Heart left ventricle (tissue), 13 donors: Measurements from ENCODE around the gene NOS2.

ENCODE experiments used
- POLR2A ChIP-seq, 2 donors: fragments of 450-650 bp; IDR thresholded peaks; one replicate each; pipeline ENCODE4 v1.6.1; 2017; ENCODE audit warnings: antibody characterized with exemption in 2 of 2, mild to moderate bottlenecking in 2 of 2, moderate library complexity in 2 of 2
- TF ChIP-seq, protein P1 (sequence below), 12 donors: fragments of 200-600 bp; sonication (generic) in 4 of 12; IDR thresholded peaks; one replicate each; pipeline versions ENCODE4 v1.5.0 to v1.8.0; 2018 to 2022; ENCODE audit warnings: antibody characterized with exemption in 12 of 12, mild to moderate bottlenecking in 5 of 12
- donor health status: ischemic (EF 13 %, LVEDD 7.1; RV severe dilation, severe dysfunction).
- donor health status: DM: no; HTN: yes; CAD: no.
- donor health status: DM: no; HTN: no; CAD: no.
- donor health status: ischemic (EF 25% LVEDD 6.9; RV normal size, moderate dysfunction).
- donor health status: ischemic (EF 25% LVEDD 5.7; RV mildly dilated, moderate dysfunction).
- donor health status: ischemic (EF 35%, LVEDD 5.7; RV mildly dilated, moderate dysfunction).
- donor health status: nonischemic (EF 11% LVEDD 7.7; RV severe dilation, severe dysfunction).
- donor health status: DM: yes; HTN: yes; CAD: no.
- donor health status: PGD.
- donor health status: ischemic (EF 29% LVEDD 5.4; RV normal size, mild dysfunction).
- donor health status: nonischemic (EF 23%, LVEDD 6.1; RV moderate dilation, normal function).

DNA sequence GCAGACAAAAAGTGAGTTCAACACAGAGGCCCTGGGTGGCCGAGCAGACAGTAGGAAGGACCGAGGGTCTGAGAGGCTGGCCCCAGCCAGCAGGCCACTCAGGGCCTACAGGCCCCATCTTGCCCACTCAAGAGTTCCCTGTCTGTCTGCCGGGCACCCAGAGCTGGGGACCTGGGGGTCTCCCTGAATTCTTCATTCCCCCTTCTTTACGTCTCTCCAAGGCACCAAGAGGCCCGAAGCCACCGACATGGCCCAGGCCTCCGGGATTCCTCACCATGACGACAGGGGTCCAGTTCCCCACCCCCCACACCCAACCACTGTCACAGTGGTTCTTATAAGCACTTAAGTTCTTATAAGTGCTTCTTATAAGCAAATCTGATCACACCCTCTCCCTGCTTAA, 49.2 kb downstream of the NOS2 start:
- TF ChIP-seq, protein P1, sequence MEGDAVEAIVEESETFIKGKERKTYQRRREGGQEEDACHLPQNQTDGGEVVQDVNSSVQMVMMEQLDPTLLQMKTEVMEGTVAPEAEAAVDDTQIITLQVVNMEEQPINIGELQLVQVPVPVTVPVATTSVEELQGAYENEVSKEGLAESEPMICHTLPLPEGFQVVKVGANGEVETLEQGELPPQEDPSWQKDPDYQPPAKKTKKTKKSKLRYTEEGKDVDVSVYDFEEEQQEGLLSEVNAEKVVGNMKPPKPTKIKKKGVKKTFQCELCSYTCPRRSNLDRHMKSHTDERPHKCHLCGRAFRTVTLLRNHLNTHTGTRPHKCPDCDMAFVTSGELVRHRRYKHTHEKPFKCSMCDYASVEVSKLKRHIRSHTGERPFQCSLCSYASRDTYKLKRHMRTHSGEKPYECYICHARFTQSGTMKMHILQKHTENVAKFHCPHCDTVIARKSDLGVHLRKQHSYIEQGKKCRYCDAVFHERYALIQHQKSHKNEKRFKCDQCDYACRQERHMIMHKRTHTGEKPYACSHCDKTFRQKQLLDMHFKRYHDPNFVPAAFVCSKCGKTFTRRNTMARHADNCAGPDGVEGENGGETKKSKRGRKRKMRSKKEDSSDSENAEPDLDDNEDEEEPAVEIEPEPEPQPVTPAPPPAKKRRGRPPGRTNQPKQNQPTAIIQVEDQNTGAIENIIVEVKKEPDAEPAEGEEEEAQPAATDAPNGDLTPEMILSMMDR (IDR thresholded peaks at IDR 0.05): no peak
- TF ChIP-seq POLR2A (IDR thresholded peaks at IDR 0.05): no peak
